Upper lobe of left lung (tissue), 6 donors: ENCODE data around the gene TOP2A. TPM values are rescaled to one million over a fixed set of nuclear protein-coding genes. Genes with fewer than 3 reads are reported as not detected.

Source experiments
- ATAC-seq, 2 donors: fragments of 200-7000 bp; cut with Tn5 transposase; one replicate each; pipeline ENCODE4 v1.9.1; 2022; ENCODE audit warnings: mild to moderate bottlenecking in 2 of 2, moderate library complexity in 2 of 2; ENCODE audit not compliant: low FRiP score in 2 of 2
- DNase-seq, 2 donors: peaks; one replicate each; pipeline ENCODE4 v3.0.0-alpha.2; 2019 to 2020
- H3K27ac ChIP-seq, 4 donors: fragments of 200-600 bp; sonication (generic); one replicate each; pipeline ENCODE4 v1.5.1; 2016 to 2019
- H3K27me3 ChIP-seq, 4 donors: fragments of 200-600 bp; sonication (generic); one replicate each; pipeline ENCODE4 v1.5.1; 2017 to 2019
- H3K36me3 ChIP-seq, 4 donors: fragments of 200-600 bp; sonication (generic); one replicate each; pipeline ENCODE4 v1.5.1; 2016 to 2019
- H3K4me1 ChIP-seq, 4 donors: fragments of 200-600 bp; sonication (generic); one replicate each; pipeline ENCODE4 v1.5.1; 2018 to 2019
- H3K4me3 ChIP-seq, 4 donors: fragments of 200-600 bp; sonication (generic); one replicate each; pipeline ENCODE4 v1.5.1; 2017 to 2019; ENCODE audit warnings: mild to moderate bottlenecking in 2 of 4, moderate library complexity in 1 of 4
- H3K9me3 ChIP-seq, 4 donors: fragments of 200-600 bp; sonication (generic); one replicate each; pipeline ENCODE4 v1.5.1; 2018 to 2019
- EP300 ChIP-seq, 4 donors: sonication (generic); formaldehyde crosslinking; IDR thresholded peaks; one replicate each; pipeline ENCODE4 v1.5.1; 2017; ENCODE audit warnings: antibody characterized with exemption in 4 of 4, control low read depth in 2 of 4
- POLR2A ChIP-seq, 4 donors: fragments of 450-650 bp; IDR thresholded peaks; one replicate each; pipeline ENCODE4 v1.5.1; 2016 to 2017; ENCODE audit warnings: antibody characterized with exemption in 4 of 4, mild to moderate bottlenecking in 2 of 4
- POLR2AphosphoS5 ChIP-seq, 2 donors: sonication (generic); formaldehyde crosslinking; IDR thresholded peaks; one replicate each; pipeline ENCODE4 v1.5.1; 2017; ENCODE audit warnings: antibody characterized with exemption in 2 of 2
- WGBS, 2 donors: methylation state at CpG; one replicate each; pipeline ENCODE4 v1.1.5; 2017 to 2018; 5-methylcytosine and 5-hydroxymethylcytosine counted together
- total RNA-seq, 6 donors: library from RNA; depleted of rRNA in 4 of 6; stranded (reverse); fragments of >200 nt in 4 of 6; gene quantifications; one replicate each; pipeline versions ENCODE4 v1.1.0 to v1.2.1, GENCODE V29; 2016 to 2021
- TF ChIP-seq, protein P1 (sequence below), 6 experiments: fragments of 450-650 bp in 4 of 6; fragments of 200-600 bp in 2 of 6; sonication (generic) in 2 of 6; IDR thresholded peaks; one replicate each; pipeline ENCODE4 v1.5.1; 2016 to 2019; ENCODE audit warnings: antibody characterized with exemption in 6 of 6
- donor health status: DM: no; HTN: no; CAD: no; lungs with moderate emphysema.
- donor health status: DM: no; HTN: yes; CAD: no; lungs with severe emphysema.

Gene TOP2A
- total RNA-seq, 6 donors from 2014 or later = under 0.01 to 14.5 (median 6.2) TPM

GRCh38 chr17:40460604-40460967 is 42.9 kb upstream of the TOP2A start:
- peaks cover 29 to 56% (median 33%) of the 10 kb centered on the region in 4 donors for H3K4me1 ChIP-seq

DNA sequence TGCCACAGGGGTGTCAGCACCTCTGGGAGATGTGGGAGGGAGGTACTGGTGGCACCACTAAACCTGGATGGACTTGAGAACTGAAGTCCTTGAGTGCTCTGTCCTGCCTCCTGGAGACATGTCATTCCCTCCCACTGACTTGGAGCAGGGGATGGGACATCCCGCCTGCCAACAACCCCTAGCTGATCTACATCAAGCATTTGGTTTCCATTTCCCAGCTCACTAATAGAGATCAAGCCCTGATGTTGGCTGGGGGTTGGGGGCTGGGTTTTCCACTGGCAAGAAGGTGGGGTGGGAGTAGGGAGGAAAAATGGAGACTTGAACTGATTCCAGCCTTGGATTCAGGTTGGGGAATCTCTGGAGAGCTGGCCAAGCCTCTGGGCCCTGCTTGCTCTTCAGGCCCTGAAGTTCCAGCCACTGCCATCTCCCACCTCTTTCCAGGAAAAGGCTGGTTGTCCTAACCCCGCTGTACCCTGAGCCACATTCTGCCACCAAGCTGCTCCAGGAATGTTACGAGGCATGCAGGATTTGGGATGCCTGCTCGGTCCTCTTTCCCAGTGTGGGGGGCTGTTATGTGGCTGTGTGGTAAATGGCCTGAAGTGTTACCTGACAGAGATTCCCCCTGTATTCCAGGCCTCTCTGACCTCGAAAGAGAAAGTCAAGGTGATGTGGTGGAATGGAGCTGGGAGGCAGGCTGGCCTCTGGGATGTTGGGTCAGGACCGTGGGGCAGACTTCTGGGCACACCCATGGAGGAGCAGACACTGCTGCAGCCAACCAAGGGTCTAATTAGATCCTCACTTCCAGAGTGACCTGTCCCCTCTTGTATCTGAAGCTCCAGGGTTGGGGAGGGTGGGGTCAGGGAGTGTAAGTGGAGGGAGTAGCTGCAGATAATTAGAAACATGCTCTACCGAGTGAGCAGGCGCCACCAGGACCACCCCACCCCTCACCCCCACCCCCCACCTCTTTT is 42.2 kb upstream of the TOP2A start:
- peak overlapping the region in 2 of 4 donors; percentile 5 to 7 for H3K27ac ChIP-seq
- WGBS, 2 donors = 66 to 75% methylated on average over 8 of the region's 8 CpGs
- ATAC-seq (no peak), DNase-seq (no peak)
- H3K36me3 ChIP-seq = peaks cover 7 to 34% (median 10%) of the 10 kb centered on the region in 4 donors
- no peaks in the 10 kb centered on the region for H3K27me3 ChIP-seq
- no peaks in the 10 kb centered on the region for H3K9me3 ChIP-seq
- TF ChIP-seq POLR2A (IDR thresholded peaks at IDR 0.05) = no peak
- TF ChIP-seq, protein P1, sequence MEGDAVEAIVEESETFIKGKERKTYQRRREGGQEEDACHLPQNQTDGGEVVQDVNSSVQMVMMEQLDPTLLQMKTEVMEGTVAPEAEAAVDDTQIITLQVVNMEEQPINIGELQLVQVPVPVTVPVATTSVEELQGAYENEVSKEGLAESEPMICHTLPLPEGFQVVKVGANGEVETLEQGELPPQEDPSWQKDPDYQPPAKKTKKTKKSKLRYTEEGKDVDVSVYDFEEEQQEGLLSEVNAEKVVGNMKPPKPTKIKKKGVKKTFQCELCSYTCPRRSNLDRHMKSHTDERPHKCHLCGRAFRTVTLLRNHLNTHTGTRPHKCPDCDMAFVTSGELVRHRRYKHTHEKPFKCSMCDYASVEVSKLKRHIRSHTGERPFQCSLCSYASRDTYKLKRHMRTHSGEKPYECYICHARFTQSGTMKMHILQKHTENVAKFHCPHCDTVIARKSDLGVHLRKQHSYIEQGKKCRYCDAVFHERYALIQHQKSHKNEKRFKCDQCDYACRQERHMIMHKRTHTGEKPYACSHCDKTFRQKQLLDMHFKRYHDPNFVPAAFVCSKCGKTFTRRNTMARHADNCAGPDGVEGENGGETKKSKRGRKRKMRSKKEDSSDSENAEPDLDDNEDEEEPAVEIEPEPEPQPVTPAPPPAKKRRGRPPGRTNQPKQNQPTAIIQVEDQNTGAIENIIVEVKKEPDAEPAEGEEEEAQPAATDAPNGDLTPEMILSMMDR (IDR thresholded peaks at IDR 0.05) = no peak
- TF ChIP-seq POLR2AphosphoS5 (IDR thresholded peaks at IDR 0.05) = no peak
- TF ChIP-seq EP300 (IDR thresholded peaks at IDR 0.05) = no peak
- H3K4me1 ChIP-seq = peaks cover 29 to 56% (median 33%) of the 10 kb centered on the region in 4 donors
- H3K4me3 ChIP-seq = no peak overlapping the region

More at GRCh38 chr17:40460604-40460967, 42.9 kb upstream of the TOP2A start:
- Histone ChIP-seq H3K27ac (no peak overlapping the region), H3K4me3 (no peak overlapping the region), H3K9me3 (no peaks in the 10 kb centered on the region), H3K27me3 (no peaks in the 10 kb centered on the region), H3K36me3 (peaks cover 5 to 27% (median 8%) of the 10 kb centered on the region in 4 donors)
- DNase-seq (no peak), ATAC-seq (no peak)
- TF ChIP-seq POLR2AphosphoS5 (IDR thresholded peaks at IDR 0.05) (no peak), POLR2A (IDR thresholded peaks at IDR 0.05) (no peak), EP300 (IDR thresholded peaks at IDR 0.05) (no peak)
- TF ChIP-seq, protein P1 (IDR thresholded peaks at IDR 0.05) = no peak
- WGBS, 2 donors = 77 to 90% methylated on average over 3 of the region's 3 CpGs

GRCh38 chr17:40458851-40459482 is 41.3 kb upstream of the TOP2A start:
- ATAC-seq (no peak), DNase-seq (no peak)
- no peak overlapping the region for H3K4me3 ChIP-seq
- TF ChIP-seq, protein P1 (IDR thresholded peaks at IDR 0.05) = no peak
- H3K27me3 ChIP-seq = no peaks in the 10 kb centered on the region
- peak overlapping the region in 1 of 4 donors; percentile 7 for H3K27ac ChIP-seq
- H3K9me3 ChIP-seq = no peaks in the 10 kb centered on the region
- H3K4me1 ChIP-seq = peaks cover 29 to 56% (median 35%) of the 10 kb centered on the region in 4 donors
- H3K36me3 ChIP-seq = peaks cover 12 to 43% (median 18%) of the 10 kb centered on the region in 4 donors
- 87 to 88% methylated on average over 12 of the region's 12 CpGs for WGBS, 2 donors

- Histone ChIP-seq H3K36me3 (peaks cover 19 to 51% (median 24%) of the 10 kb centered on the region in 4 donors), H3K9me3 (no peaks in the 10 kb centered on the region), H3K4me3 (no peak overlapping the region), H3K27me3 (no peaks in the 10 kb centered on the region), H3K4me1 (peaks cover 29 to 61% (median 35%) of the 10 kb centered on the region in 4 donors), H3K27ac (peak overlapping the region in 2 of 4 donors; percentile 5 to 74)
- DNase-seq (no peak), ATAC-seq (peak in 1 of 2 donors; percentile 28)
- WGBS, 2 donors = 19 to 53% methylated on average over 6 to 16 of the region's 16 CpGs
- TF ChIP-seq, protein P1 (IDR thresholded peaks at IDR 0.05) = no peak
- TF ChIP-seq EP300 (IDR thresholded peaks at IDR 0.05) (no peak), POLR2AphosphoS5 (IDR thresholded peaks at IDR 0.05) (no peak), POLR2A (IDR thresholded peaks at IDR 0.05) (no peak)
Observed at GRCh38 chr17:40457964-40458791, 40.5 kb upstream of the TOP2A start.
